DOHH2 (cell line): ENCODE results near the gene CENPU.

Experiments
- H3F3A ChIP-seq: fragments of 200-600 bp; sonication (generic), shearing (Covaris generic); 2 replicates; pipeline ENCODE4 v1.6.0; 2016; ENCODE audit warnings: antibody characterized with exemption, mild to moderate bottlenecking; ENCODE audit not compliant: control insufficient read depth, insufficient read depth
- H3K27ac ChIP-seq: fragments of 200-600 bp; sonication (generic); 2 replicates; pipeline ENCODE4 v1.5.1; 2014; ENCODE audit warnings: low read depth, mild to moderate bottlenecking, low read length, moderate library complexity
- H3K27me3 ChIP-seq: fragments of 200-600 bp; sonication (generic); 2 replicates; pipeline ENCODE4 v1.6.1; 2014; ENCODE audit warnings: mild to moderate bottlenecking, low read length, mixed read lengths; ENCODE audit not compliant: control insufficient read depth
- H3K36me3 ChIP-seq: fragments of 200-600 bp; sonication (generic); 2 replicates; pipeline ENCODE4 v1.6.1; 2014; ENCODE audit warnings: mild to moderate bottlenecking, low read length, moderate library complexity, mixed read lengths; ENCODE audit not compliant: control insufficient read depth
- H3K4me1 ChIP-seq: fragments of 200-600 bp; sonication (generic); 2 replicates; pipeline ENCODE4 v1.6.1; 2014; ENCODE audit warnings: mild to moderate bottlenecking, low read length, mixed read lengths; ENCODE audit not compliant: control insufficient read depth
- H3K4me2 ChIP-seq: fragments of 200-600 bp; sonication (generic); 2 replicates; pipeline ENCODE4 v1.6.0; 2014; ENCODE audit warnings: mild to moderate bottlenecking, low read length, moderate library complexity
- H3K4me3 ChIP-seq: fragments of 200-600 bp; sonication (generic); 2 replicates; pipeline ENCODE4 v1.5.1; 2014; ENCODE audit warnings: mild to moderate bottlenecking, low read length, mixed read lengths
- H3K79me2 ChIP-seq: fragments of 200-600 bp; sonication (generic); 2 replicates; pipeline ENCODE4 v1.6.1; 2014; ENCODE audit warnings: mild to moderate bottlenecking, low read length, mixed read lengths; ENCODE audit not compliant: control insufficient read depth
- H3K9me2 ChIP-seq: fragments of 200-600 bp; sonication (generic); replicated peaks from 2 replicates; pipeline ENCODE4 v1.6.1; 2014; ENCODE audit warnings: mild to moderate bottlenecking, low read length, mixed read lengths; ENCODE audit not compliant: control insufficient read depth
- H3K9me3 ChIP-seq: fragments of 200-600 bp; sonication (generic); 2 replicates; pipeline ENCODE4 v1.6.1; 2014; ENCODE audit warnings: antibody characterized with exemption, low read length, mixed read lengths; ENCODE audit not compliant: control insufficient read depth, insufficient read depth
- H4K20me1 ChIP-seq: fragments of 200-600 bp; sonication (generic); 2 replicates; pipeline ENCODE4 v1.6.0; 2014; ENCODE audit warnings: low read depth, mild to moderate bottlenecking, antibody characterized with exemption, low read length, moderate library complexity; ENCODE audit not compliant: control insufficient read depth, insufficient read depth
- CTCF ChIP-seq: fragments of 200-600 bp; sonication (generic); IDR thresholded peaks from one replicate; pipeline ENCODE4 v1.5.1; 2014; ENCODE audit warnings: antibody characterized with exemption, mild to moderate bottlenecking, low read depth, low read length; ENCODE audit not compliant: poor library complexity, severe bottlenecking
- EZH2phosphoT487 ChIP-seq: fragments of 200-600 bp; sonication (generic); IDR thresholded peaks from 2 replicates; pipeline ENCODE4 v1.6.1; 2017; ENCODE audit warnings: borderline replicate concordance, mild to moderate bottlenecking, antibody characterized with exemption, low read length, moderate library complexity, mixed read lengths

Gene CENPU

DNA sequence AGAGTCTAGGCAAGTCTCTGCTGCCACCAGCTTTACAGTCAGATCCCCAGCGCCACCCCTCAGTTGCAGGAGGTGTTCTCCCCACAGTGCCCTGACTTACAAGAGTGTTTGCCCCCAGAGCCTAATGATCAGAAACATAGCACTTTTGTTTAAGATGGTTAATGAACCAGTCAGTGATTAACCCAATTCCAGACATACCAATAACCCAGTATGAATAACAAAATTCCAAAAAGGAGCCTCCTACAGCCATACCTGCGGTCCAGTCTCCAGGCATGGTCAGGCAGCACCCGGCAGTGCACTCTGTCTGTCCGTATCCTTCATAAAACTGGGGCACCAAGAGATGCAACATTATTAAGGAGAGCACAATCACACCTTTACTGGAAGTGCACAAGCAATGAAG, 30.7 kb upstream of the CENPU start:
- Histone ChIP-seq H3K36me3 (peaks cover 63% of the 10 kb centered on the region), H3K4me2 (no peak overlapping the region), H3K79me2 (no peaks in the 10 kb centered on the region), H4K20me1 (no peaks in the 10 kb centered on the region), H3K4me1 (no peaks in the 10 kb centered on the region), H3F3A (no peaks in the 10 kb centered on the region), H3K27ac (no peak overlapping the region), H3K4me3 (no peak overlapping the region), H3K9me3 (no peaks in the 10 kb centered on the region), H3K9me2 (no peaks in the 10 kb centered on the region), H3K27me3 (no peaks in the 10 kb centered on the region)
- TF ChIP-seq CTCF = no peak

DNA sequence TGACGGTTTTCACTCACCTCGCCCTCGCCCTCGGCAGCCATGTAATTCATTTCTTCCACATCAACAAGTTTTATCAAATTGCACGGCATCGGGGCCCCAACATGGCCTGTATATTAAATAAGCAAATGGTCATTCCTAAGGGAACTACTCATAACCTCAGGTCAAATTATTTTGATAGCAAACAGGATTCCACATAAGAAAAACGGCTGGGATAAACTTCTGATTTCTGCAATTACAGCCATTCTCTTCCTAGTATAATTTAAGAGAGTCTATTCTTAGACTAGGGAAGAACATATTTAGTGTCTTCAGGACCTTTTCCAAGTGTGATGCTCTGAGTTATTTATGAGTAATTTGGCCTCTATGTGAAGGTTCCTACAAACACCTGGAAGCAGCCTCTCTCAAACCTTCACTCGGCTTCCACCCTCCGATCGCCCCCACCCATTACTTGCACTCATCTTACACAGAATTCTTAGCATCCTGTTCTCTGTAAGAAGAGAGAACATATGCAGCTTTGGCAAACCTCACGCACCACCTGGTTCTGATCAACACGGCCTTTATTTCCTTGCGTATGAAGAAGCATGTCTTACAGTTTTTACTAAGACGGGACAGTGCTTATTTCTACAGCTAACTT, 29.4 kb upstream of the CENPU start:
- H3K36me3 ChIP-seq = peaks cover 62% of the 10 kb centered on the region
- no peak overlapping the region for H3K27ac ChIP-seq
- no peaks in the 10 kb centered on the region for H3K9me3 ChIP-seq
- no peak overlapping the region for H3K4me3 ChIP-seq
- no peaks in the 10 kb centered on the region for H3K4me1 ChIP-seq
- H4K20me1 ChIP-seq = no peaks in the 10 kb centered on the region
- no peaks in the 10 kb centered on the region for H3K27me3 ChIP-seq
- no peaks in the 10 kb centered on the region for H3F3A ChIP-seq
- H3K79me2 ChIP-seq = no peaks in the 10 kb centered on the region
- H3K9me2 ChIP-seq = no peaks in the 10 kb centered on the region
- no peak overlapping the region for H3K4me2 ChIP-seq
- no peak for TF ChIP-seq CTCF
- no peak for TF ChIP-seq EZH2phosphoT487

DNA sequence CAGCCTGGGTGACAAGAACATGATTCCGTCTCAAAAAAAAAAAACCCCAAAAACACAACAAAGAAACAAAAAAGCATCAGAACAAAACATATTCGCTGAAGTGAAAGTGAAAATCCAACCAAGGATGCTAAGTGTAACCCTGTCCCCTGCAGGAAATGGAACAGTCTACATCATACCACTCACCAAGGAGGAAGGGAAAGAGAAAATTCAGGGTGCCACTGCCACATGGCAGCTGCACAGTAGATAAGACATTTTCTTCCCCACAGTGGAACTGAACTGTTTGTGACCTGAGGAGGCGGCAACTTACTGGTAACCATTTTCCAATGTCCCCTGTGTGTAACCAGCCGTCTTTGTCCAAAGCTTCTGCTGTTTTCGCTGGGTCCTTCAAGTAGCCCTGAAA, 28.2 kb upstream of the CENPU start:
- no peaks in the 10 kb centered on the region for H3K9me3 ChIP-seq
- peaks cover 63% of the 10 kb centered on the region for H3K36me3 ChIP-seq
- no peaks in the 10 kb centered on the region for H3K4me1 ChIP-seq
- no peak overlapping the region for H3K4me2 ChIP-seq
- no peaks in the 10 kb centered on the region for H4K20me1 ChIP-seq
- no peaks in the 10 kb centered on the region for H3K9me2 ChIP-seq
- H3F3A ChIP-seq = no peaks in the 10 kb centered on the region
- no peaks in the 10 kb centered on the region for H3K79me2 ChIP-seq
- no peak overlapping the region for H3K27ac ChIP-seq
- no peaks in the 10 kb centered on the region for H3K27me3 ChIP-seq
- H3K4me3 ChIP-seq = no peak overlapping the region
- TF ChIP-seq EZH2phosphoT487 (no peak), CTCF (no peak)

GRCh38 chr4:184760681-184761080, 26.8 kb upstream of the CENPU start:
- Histone ChIP-seq H3K4me3 (no peak overlapping the region), H3K79me2 (no peaks in the 10 kb centered on the region), H3K27ac (no peak overlapping the region), H4K20me1 (no peaks in the 10 kb centered on the region), H3F3A (no peaks in the 10 kb centered on the region), H3K4me1 (no peaks in the 10 kb centered on the region), H3K36me3 (peaks cover 62% of the 10 kb centered on the region), H3K9me3 (no peaks in the 10 kb centered on the region), H3K27me3 (no peaks in the 10 kb centered on the region), H3K9me2 (no peaks in the 10 kb centered on the region), H3K4me2 (no peak overlapping the region)
- TF ChIP-seq EZH2phosphoT487 = no peak
- no peak for TF ChIP-seq CTCF
